Stimulated activated CD8-positive, alpha-beta memory T cell treated with anti-CD3 and anti-CD28 coated beads, Interleukin-4, amount 100 ng/mL, for 1 hour (primary cell): ENCODE data around the gene TAMALIN.
A peak's percentile ranks its signal among the peaks of the same experiment; 100 is the strongest.

ENCODE experiments used
- DNase-seq, 2 donors: peaks; one replicate each; pipeline ENCODE4 v3.0.0-alpha.2; 2020; ENCODE audit warnings: low read depth in 2 of 2, low spot score in 1 of 2

TAMALIN gene

DNA sequence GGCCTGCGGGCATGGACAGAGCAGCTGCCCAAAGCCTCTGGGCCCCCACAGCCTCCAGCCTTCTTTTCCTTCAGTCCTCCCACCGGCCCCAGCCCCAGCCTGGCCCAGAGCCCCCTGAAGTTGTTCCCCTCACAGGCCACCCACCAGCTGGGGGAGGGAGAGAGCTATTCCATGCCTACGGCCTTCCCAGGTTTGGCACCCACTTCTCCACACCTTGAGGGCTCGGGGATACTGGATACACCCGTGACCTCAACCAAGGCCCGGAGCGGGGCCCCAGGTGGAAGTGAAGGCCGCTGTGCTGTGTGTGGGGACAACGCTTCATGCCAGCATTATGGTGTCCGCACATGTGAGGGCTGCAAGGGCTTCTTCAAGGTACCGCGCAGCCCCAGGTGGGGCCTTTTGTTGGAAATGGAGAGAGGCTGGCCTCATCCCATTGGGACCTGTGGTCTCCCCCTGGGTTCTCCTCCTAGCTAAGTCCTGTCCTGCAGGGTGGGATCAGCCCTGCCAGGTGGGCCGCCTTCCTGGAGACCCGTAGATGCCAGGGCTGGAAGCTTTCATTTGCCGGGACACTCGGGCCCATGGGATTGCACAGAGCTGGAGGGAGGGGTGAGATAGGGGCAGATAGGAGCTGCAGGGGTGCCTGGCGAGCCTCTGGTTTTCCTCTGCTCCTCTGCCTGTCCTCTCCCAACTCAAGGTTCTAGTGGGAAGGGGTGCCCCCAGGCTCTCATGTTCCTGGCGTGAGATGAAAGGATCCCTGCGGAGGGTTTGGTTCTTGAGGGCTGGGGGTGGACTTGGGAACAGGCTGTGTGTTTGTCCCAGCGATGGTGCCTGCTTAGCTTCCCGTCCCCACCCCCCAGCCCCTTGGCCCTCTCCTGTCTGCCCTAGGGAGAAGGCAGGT, 48.3 kb downstream of the TAMALIN start:
- peak in 1 of 2 donors; percentile 12 for DNase-seq

GRCh38 chr12:52055731-52056711, 49.3 kb downstream of the TAMALIN start:
- DNase-seq: peak in 1 of 2 donors; percentile 19

DNA sequence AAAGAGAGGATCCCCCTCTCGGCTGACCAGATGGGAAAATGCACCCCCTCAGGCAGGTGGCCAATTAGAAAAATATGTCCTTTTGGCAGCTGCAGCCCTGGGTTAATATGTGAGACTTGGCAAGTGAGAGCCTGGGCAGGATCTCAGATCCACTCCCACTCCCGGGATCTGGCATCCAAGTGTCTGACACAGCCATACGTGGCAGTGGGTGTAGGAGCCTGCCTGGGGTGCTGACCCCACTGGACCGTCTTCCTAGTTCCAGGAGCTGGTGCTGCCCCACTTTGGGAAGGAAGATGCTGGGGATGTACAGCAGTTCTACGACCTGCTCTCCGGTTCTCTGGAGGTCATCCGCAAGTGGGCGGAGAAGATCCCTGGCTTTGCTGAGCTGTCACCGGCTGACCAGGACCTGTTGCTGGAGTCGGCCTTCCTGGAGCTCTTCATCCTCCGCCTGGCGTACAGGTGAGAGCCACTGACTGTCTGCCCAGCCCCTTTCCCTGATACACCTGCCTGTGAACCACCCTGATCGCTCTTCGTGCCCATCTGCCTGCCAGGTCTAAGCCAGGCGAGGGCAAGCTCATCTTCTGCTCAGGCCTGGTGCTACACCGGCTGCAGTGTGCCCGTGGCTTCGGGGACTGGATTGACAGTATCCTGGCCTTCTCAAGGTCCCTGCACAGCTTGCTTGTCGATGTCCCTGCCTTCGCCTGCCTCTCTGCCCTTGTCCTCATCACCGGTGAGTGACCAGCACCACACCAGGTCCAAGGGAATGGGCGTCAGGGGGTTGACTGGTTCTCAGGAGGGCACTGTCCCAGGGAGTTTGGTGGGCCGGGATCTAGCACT, 50.3 kb downstream of the TAMALIN start:
- no peak for DNase-seq

- DNase-seq: no peak
Measured at GRCh38 chr12:52057638-52058576, 51.2 kb downstream of the TAMALIN start.

GRCh38 chr12:52058631-52059361, 52.0 kb downstream of the TAMALIN start:
- DNase-seq: peak in 1 of 2 donors; percentile 21

DNA sequence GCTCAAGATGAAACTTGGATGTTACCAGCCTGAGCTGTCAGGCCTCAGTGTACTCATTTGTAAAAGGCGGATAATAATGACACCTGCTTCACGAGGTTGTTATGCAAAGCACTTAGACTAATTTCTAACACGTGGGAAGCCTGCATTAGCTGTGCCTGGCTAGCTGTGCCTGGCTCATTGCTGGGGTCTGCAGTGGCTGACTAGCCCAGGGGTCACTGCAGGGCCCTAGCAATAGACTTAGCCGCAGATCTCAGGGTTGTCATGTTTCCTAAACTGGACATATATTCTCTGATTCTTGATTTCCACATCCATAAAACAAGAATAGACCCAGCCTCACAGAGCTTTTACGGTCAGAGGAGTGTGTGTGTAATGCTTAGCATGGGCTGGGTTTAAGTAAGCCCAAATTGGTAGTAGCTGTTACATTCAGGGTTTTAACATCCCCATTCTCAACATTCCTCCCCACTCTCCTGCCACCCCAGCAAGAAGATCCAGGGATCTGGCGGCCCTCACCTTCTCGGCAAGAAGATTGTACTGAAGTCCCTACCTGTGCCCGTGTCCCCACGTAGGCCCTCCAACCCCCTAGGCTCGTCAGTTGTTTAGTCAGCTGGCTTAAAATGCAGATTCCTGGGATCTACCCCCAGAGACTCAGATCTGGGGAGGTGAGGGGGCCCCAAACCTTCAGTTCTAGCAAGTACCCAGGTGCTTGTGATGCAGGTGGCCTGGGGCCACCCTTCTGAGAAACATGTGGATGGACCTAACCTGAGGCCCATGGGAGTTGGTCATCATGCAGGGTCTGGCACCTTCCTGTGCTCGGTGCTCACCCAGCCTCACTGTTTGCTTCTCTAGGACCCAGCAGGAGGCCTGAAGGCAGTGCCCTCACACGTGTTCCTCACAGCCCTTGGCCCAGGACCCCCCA, 53.1 kb downstream of the TAMALIN start:
- peak in 1 of 2 donors; percentile 55 for DNase-seq

DNA sequence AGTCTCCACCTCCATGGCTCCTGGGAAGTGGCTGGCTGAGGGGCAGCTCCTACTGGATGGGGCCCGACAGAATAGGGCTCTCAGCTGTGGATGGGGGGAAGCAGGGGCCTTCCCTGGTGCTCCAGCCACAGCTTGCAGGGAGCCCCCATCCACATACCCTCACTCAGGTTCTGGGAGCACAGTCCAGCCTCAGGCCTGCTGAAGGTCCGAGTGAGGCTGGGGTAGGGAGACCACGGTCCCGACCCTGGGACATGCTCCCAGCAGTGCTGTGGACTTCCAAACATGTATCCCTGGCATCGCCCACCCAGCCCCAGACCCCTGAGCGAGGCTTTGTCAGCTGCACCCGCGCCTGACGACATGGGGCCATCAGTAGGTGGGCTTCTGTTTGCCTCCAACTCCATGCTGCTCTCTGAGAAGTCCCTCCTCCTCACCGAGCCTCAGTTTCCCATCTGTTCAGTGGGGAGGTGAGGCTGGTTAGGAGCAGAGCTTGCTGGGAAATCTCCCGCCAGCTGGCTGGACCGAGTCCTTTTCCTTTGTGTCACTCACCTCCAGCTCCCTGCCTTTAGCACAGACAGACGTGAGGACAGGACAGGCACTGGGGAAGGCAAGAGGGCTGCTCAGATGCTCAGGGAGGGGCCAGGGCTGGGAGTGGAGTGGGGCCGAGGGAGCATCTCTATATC, 53.9 kb downstream of the TAMALIN start:
- DNase-seq: peak in 1 of 2 donors; percentile 43

GRCh38 chr12:52061470-52062166, 54.9 kb downstream of the TAMALIN start:
- DNase-seq: no peak

GRCh38 chr12:52062167-52063081, 55.7 kb downstream of the TAMALIN start:
- DNase-seq: no peak

DNA sequence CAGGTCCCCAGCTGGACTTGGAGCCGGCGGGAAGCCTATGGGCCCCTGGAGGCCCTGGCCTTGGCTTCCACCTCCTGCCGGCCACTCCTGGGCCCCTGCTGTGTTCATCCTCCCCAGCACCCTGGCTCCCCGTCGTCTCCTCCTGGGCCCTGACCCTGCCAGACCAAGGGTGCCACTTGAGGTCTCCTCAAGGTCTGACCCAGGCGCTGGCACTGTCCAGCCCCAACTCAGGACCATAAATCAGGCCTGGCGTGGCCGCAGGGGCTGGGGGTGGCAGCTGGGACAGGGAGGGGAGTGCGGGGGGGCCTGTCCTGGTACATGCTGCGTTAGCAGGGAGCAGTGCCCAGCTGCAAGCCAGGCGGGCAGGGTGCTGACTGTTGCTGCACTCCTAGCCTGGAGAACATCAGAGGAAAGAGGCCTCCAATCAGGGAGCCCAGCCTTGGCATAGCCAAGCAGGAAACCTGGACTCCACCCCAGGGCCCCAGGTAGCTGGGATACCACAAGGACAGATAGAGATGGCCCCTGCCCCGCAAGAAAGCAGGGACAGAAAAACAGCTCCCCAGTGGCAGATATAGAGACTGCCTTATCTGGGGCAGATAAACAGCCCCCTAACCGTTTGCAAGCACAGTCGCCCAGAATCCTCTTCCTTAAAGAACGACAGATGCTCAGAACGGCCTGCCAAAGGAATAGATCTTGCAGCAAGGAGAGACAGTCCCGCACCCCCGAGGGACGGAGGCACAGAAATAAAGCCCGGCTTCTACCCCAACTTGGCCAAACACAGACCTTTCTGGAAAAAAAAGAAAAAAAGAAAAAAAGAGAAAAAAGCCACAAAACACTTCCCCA, 56.6 kb downstream of the TAMALIN start:
- no peak for DNase-seq

DNA sequence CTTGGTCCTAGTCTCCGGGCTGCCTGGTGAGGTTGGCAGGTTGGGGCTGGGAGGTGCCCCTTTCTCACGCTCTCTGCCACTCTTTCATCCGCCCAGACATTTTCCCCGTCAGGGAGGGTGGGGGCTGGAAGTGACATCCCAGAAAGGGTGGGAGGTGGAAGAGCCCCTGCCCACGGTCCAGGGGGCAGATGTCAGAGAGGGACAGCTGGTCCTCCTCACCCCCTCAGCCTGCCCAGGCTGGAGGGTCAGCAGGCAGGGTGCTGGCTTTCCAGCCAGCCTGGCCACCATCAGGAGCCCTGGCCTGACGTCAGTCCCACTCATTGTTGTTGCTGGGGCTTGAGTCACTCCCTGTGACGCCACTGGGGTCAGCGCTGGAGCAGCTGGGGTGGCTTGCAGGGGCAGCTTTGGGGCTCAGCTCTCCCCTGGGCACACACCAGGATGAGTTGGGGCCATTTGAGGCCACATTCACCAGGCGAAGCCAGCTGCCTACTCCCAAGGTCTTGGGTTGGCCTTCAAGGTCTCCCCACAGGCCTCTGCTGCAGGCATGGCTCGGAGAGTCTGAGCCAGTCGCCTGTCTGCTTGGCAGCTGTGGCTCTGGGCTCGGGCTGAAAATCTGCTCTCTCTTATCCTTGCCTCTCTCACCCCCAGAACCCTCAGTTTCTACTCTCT, 57.4 kb downstream of the TAMALIN start:
- DNase-seq: no peak
